Peyer's patch (tissue), 4 donors: ENCODE results near the gene ELOVL7.

Source experiments
- POLR2A ChIP-seq, 2 donors: fragments of 450-650 bp; IDR thresholded peaks; one replicate each; pipeline ENCODE4 v1.5.1; 2017; ENCODE audit warnings: antibody characterized with exemption in 2 of 2, mild to moderate bottlenecking in 2 of 2, moderate library complexity in 2 of 2
- TF ChIP-seq, protein P1 (sequence below), 6 experiments: fragments of 450-650 bp in 4 of 6; fragments of 200-600 bp in 2 of 6; sonication (generic) in 1 of 6; IDR thresholded peaks; one replicate each; pipeline ENCODE4 v1.5.1; 2017 to 2019; ENCODE audit warnings: antibody characterized with exemption in 6 of 6, mild to moderate bottlenecking in 3 of 6, moderate library complexity in 1 of 6

DNA sequence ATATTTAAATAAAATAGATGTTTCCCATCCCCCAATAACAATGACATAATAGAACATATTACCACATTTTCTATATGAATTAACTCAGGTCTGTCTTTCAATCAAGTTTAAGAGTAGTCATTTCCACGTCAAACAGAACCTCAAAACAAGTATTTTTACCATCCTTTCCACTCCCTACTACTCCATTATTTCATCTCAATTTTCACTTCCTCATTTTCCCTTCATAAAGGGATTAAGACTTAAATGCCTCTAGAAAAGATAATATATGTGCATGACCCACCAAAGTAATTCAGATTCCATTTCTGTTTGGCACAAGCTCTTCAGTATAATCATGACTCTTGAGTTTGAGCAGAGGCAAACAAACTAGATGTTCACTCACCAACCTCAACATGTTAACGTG, 40.4 kb downstream of the ELOVL7 start:
- TF ChIP-seq, protein P1, sequence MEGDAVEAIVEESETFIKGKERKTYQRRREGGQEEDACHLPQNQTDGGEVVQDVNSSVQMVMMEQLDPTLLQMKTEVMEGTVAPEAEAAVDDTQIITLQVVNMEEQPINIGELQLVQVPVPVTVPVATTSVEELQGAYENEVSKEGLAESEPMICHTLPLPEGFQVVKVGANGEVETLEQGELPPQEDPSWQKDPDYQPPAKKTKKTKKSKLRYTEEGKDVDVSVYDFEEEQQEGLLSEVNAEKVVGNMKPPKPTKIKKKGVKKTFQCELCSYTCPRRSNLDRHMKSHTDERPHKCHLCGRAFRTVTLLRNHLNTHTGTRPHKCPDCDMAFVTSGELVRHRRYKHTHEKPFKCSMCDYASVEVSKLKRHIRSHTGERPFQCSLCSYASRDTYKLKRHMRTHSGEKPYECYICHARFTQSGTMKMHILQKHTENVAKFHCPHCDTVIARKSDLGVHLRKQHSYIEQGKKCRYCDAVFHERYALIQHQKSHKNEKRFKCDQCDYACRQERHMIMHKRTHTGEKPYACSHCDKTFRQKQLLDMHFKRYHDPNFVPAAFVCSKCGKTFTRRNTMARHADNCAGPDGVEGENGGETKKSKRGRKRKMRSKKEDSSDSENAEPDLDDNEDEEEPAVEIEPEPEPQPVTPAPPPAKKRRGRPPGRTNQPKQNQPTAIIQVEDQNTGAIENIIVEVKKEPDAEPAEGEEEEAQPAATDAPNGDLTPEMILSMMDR (IDR thresholded peaks at IDR 0.05), result no peak
- no peak for TF ChIP-seq POLR2A (IDR thresholded peaks at IDR 0.05)
